ENCODE data around the gene CLPTM1.
A peak's percentile ranks its signal among the peaks of the same experiment; 100 is the strongest.
"Not testable (repeated sequence)": the region's sequence is repeated elsewhere in the genome, so short reads cannot be mapped to it uniquely, and the experiment has no call there.

Gene CLPTM1, protein sequence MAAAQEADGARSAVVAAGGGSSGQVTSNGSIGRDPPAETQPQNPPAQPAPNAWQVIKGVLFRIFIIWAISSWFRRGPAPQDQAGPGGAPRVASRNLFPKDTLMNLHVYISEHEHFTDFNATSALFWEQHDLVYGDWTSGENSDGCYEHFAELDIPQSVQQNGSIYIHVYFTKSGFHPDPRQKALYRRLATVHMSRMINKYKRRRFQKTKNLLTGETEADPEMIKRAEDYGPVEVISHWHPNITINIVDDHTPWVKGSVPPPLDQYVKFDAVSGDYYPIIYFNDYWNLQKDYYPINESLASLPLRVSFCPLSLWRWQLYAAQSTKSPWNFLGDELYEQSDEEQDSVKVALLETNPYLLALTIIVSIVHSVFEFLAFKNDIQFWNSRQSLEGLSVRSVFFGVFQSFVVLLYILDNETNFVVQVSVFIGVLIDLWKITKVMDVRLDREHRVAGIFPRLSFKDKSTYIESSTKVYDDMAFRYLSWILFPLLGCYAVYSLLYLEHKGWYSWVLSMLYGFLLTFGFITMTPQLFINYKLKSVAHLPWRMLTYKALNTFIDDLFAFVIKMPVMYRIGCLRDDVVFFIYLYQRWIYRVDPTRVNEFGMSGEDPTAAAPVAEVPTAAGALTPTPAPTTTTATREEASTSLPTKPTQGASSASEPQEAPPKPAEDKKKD

DNA sequence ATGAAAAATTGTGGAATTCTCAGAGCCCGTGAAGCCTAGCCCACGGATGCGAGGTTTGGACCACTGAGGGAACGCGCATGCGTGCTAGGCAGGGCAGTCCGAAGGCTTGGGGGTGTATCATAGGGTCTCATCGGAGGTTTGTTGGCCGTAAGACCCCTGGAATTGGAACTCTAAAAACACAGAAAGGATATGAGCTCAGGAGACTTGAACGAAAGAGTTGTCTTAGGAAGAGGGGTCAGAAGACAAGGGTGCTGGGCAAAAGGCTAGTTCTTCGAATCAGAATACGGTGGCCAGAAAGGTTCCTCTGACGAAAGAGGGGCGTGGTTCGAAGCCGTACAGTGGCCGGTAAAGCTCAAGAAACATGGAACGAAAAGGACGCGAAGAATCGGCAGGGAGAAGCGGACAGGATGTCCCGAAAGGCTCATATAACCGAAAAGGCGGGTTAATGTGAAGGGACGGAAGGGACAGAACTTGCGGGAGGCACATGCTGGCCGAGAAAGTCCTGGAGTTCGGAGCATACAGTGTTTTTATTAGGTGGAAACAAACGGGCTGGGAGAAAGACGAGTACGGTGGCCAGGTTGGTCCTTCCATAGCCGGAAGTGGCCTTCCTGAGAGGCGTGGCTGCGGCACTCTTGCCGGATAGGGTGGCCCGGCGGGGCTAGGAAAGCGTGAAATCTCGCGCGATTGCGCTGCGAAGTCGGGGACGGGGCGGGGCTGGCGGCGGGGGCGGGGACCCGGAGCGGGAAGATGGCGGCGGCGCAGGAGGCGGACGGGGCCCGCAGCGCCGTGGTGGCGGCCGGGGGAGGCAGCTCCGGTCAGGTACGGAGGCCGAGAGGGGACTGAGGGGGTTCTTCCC is at the start of gene CLPTM1:
Gene CLPTM1, plus strand, starts transcription at position 732 of the 856 bp plus-strand sequence. Its CDS starts 16 bp downstream, at position 748.
- DNase-seq: peak; percentile 91

DNA sequence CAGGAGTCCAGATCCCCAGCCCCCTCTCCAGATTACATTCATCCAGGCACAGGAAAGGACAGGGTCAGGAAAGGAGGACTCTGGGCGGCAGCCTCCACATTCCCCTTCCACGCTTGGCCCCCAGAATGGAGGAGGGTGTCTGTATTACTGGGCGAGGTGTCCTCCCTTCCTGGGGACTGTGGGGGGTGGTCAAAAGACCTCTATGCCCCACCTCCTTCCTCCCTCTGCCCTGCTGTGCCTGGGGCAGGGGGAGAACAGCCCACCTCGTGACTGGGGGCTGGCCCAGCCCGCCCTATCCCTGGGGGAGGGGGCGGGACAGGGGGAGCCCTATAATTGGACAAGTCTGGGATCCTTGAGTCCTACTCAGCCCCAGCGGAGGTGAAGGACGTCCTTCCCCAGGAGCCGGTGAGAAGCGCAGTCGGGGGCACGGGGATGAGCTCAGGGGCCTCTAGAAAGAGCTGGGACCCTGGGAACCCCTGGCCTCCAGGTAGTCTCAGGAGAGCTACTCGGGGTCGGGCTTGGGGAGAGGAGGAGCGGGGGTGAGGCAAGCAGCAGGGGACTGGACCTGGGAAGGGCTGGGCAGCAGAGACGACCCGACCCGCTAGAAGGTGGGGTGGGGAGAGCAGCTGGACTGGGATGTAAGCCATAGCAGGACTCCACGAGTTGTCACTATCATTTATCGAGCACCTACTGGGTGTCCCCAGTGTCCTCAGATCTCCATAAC is 49.6 kb upstream of the CLPTM1 start, which contains the start of gene APOE:
Gene APOE, plus strand, starts transcription at position 360 of the 724 bp plus-strand sequence. CDS start 829 bp downstream, outside the sequence.
- DNase-seq: no peak

DNA sequence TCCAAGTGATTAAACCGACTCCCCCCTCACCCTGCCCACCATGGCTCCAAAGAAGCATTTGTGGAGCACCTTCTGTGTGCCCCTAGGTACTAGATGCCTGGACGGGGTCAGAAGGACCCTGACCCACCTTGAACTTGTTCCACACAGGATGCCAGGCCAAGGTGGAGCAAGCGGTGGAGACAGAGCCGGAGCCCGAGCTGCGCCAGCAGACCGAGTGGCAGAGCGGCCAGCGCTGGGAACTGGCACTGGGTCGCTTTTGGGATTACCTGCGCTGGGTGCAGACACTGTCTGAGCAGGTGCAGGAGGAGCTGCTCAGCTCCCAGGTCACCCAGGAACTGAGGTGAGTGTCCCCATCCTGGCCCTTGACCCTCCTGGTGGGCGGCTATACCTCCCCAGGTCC is 47.6 kb upstream of the CLPTM1 start:
- DNase-seq: no peak

DNA sequence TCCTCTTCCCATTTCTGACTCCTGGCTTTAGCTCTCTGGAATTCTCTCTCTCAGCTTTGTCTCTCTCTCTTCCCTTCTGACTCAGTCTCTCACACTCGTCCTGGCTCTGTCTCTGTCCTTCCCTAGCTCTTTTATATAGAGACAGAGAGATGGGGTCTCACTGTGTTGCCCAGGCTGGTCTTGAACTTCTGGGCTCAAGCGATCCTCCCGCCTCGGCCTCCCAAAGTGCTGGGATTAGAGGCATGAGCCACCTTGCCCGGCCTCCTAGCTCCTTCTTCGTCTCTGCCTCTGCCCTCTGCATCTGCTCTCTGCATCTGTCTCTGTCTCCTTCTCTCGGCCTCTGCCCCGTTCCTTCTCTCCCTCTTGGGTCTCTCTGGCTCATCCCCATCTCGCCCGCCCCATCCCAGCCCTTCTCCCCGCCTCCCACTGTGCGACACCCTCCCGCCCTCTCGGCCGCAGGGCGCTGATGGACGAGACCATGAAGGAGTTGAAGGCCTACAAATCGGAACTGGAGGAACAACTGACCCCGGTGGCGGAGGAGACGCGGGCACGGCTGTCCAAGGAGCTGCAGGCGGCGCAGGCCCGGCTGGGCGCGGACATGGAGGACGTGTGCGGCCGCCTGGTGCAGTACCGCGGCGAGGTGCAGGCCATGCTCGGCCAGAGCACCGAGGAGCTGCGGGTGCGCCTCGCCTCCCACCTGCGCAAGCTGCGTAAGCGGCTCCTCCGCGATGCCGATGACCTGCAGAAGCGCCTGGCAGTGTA is 46.9 kb upstream of the CLPTM1 start:
- DNase-seq: no peak

DNA sequence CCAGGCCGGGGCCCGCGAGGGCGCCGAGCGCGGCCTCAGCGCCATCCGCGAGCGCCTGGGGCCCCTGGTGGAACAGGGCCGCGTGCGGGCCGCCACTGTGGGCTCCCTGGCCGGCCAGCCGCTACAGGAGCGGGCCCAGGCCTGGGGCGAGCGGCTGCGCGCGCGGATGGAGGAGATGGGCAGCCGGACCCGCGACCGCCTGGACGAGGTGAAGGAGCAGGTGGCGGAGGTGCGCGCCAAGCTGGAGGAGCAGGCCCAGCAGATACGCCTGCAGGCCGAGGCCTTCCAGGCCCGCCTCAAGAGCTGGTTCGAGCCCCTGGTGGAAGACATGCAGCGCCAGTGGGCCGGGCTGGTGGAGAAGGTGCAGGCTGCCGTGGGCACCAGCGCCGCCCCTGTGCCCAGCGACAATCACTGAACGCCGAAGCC is 46.3 kb upstream of the CLPTM1 start:
- DNase-seq: no peak

DNA sequence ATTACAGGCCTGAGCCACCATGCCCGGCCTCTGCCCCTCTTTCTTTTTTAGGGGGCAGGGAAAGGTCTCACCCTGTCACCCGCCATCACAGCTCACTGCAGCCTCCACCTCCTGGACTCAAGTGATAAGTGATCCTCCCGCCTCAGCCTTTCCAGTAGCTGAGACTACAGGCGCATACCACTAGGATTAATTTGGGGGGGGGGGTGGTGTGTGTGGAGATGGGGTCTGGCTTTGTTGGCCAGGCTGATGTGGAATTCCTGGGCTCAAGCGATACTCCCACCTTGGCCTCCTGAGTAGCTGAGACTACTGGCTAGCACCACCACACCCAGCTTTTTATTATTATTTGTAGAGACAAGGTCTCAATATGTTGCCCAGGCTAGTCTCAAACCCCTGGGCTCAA is 45.4 kb upstream of the CLPTM1 start:
- no peak for DNase-seq

DNA sequence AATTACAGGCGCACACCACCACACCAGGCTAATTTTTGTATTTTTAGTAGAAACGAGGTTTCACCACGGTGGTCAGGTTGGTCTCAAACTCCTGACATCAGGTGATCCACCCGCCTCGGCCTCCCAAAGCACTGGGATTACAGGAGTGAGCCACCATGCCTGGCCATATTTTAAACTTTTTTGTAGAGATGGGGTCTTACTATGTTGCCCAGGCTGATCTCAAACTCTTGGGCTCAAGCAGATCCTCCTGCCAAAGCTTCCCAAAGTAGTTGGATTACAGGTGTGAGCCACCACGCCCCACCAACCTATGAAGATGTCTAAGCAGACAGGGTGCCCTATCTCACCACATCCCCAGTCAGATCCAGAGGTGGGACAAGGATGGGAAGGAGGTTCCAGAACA is 43.3 kb upstream of the CLPTM1 start:
- DNase-seq: not testable (repeated sequence)

DNA sequence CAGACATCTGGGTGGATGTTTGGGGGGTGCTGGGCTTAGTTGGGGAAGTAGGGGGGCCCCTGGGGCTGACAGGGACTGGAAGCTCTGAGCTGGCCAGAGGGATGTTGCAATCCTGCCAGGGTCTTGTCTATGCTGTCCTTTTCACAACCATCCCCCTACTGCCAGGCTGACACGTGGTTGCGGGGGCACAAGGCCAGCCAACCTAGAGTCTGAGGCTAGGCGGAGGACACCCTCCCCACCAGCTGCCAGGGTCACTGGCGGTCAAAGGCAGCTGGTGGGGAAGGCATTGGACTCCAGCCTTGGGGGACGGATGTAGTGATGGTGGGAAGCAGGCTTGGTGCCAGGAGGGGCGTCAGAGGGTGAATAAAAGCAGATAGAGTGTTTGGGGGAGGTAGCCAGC is 42.3 kb upstream of the CLPTM1 start:
- no peak for DNase-seq

DNA sequence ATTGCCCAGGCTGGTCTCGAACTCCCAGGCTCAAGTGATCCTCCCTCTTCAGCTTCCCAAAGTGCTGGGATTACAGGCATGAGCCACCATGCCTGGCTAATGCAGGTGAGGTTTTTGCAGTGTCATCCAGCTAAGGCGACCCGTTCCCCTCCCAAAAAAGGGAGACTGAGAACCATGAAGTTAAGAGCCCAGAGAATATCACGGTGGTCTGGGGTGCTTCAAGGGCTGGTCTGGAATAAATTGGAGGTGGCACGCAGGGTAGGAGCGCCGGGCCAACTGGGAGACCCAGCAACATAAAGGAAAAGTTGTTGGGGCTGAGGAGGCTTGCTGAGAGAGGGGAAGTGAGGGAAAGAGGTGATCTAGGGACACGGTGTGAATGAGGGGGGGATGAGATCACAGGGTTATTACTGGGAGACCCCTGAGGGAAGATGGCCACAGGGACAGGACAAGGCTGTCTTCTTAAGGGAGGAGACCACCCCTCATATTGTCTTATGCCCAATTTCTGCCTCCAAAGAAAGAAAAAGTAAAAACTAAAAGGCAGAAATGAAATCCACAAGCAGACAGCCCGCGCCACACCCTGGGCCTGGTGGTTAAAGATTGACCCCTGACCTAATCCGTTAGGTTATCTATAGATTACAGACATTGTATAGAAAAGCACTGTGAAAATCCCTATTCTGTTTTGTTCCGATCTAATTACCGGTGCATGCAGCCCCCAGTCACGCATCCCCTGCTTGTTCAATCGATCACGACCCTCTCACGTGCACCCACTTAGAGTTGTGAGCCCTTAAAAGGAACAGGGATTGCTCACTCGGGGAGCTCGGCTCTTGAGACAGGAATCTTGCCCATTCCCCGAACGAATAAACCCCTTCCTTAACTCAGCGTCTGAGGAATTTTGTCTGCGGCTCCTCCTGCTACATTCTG is 41.4 kb upstream of the CLPTM1 start:
- DNase-seq: not testable (repeated sequence)

DNA sequence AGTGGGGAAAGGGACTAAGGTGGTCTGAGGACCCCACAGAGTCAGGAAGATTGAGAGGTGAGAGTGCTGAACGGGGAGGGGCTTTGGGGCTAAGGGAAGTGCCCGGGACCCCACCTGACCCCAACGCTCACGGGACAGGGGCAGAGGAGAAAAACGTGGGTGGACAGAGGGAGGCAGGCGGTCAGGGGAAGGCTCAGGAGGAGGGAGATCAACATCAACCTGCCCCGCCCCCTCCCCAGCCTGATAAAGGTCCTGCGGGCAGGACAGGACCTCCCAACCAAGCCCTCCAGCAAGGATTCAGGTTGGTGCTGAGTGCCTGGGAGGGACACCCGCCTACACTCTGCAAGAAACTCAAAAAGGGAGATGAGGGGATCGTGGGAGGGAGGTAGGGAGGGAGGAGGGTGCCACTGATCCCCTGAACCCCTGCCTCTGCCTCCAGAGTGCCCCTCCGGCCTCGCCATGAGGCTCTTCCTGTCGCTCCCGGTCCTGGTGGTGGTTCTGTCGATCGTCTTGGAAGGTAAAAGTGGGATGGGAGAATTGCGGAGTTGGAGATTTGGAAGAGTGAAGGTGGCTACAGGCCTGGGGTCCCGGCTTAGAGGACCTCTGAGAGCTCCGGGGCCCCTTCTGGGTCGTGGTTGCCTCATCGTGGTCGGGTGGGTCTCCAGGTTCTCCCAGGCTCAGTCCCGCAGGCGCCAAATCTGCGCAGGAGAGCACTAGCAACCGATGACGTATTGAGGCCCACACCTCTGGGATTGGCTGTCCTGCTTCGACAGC is 40.6 kb upstream of the CLPTM1 start, which contains the start of gene APOC1:
Gene APOC1, plus strand, starts transcription at position 176 of the 774 bp plus-strand sequence. Its CDS starts 284 bp downstream, at position 460.
- DNase-seq: peak; percentile 73

DNA sequence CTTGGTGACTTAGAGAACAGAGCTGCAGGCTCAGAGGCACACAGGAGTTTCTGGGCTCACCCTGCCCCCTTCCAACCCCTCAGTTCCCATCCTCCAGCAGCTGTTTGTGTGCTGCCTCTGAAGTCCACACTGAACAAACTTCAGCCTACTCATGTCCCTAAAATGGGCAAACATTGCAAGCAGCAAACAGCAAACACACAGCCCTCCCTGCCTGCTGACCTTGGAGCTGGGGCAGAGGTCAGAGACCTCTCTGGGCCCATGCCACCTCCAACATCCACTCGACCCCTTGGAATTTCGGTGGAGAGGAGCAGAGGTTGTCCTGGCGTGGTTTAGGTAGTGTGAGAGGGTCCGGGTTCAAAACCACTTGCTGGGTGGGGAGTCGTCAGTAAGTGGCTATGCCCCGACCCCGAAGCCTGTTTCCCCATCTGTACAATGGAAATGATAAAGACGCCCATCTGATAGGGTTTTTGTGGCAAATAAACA is 30.9 kb upstream of the CLPTM1 start:
- no peak for DNase-seq

DNA sequence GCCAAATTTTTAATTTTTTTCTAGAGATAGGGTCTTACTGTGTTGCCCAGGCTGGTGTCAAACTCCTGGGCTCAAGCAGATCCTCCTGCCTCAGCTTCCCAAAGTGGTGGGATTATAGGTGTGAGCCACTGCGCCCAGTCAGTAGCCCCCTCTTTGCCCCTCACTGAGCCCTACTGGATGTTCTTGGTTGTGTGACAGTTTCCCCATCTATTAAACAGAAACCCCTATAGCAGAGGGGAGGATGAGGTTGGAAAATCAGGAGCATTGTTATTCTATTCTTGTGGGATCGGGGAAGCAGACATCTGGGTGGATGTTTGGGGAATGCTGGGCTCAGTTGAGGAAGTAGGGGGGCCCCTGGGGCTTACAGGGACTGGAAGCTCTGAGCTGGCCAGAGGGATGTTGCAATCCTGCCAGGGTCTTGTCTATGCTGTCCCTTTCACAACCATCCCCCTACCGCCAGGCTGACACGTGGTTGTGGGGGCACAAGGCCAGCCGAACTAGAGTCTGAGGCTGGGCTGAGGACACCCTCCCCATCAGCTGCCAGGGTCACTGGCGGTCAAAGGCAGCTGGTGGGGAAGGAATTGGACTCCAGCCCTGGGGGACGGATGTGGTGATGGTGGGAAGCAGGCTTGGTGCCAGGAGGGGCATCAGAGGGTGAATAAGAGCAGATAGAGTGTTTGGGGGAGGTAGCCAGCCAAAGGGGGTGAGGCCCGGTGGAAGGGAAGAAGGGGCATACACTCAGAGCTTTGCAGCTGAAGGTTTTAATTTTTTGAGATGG is 29.9 kb upstream of the CLPTM1 start:
- no peak for DNase-seq

DNA sequence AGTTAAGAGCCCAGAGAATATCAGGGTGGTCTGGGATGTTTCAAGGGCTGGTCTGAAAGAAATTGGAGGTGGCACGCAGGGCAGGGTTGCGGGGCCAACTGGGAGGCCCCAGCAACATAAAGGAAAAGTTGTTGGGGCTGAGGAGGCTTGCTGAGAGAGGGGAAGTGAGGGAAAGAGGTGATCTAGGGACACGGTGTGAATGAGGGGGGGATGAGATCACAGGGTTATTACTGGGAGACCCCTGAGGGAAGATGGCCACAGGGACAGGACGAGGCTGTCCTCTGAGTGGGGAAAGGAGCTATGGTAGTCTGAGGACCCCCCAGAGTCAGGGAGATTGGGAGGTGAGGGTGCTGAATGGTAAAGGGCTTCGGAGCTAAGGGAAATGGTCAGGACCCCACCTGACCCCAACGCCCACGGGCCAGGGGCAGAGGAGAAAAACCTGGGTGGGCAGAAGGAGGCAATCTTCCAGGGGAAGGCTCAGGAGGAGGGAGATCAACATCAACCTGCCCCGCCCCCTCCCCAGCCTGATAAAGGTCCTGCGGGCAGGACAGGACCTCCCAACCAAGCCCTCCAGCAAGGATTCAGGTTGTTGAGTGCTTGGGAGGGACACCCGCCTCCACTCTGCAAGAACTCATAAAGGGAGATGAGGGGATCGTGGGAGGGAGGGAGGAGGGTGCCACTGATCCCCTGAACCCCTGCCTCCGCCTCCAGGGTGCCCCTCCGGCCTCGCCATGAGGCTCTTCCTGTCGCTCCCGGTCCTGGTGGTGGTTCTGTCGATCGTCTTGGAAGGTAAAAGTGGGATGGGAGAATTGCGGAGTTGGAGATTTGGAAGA is 28.7 kb upstream of the CLPTM1 start:
- not testable (repeated sequence) for DNase-seq

DNA sequence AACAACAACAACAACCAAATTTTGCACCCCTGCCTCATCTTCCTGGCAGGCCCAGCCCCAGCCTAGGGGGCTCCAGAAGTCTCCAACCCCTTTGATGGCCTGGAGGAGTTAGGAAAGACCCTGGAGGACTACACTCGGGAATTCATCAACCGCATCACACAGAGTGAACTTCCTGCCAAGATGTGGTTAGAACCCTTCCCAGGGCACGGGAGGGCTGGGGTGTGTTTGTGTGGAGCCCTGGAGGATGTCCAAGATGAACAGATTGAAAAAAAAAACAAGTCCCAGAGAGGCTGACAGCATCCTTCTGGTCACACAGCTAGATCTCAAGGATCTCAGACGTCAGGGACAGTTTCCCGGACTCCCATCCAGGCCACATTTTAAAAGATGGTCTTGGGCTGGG is 27.4 kb upstream of the CLPTM1 start:
- no peak for DNase-seq

DNA sequence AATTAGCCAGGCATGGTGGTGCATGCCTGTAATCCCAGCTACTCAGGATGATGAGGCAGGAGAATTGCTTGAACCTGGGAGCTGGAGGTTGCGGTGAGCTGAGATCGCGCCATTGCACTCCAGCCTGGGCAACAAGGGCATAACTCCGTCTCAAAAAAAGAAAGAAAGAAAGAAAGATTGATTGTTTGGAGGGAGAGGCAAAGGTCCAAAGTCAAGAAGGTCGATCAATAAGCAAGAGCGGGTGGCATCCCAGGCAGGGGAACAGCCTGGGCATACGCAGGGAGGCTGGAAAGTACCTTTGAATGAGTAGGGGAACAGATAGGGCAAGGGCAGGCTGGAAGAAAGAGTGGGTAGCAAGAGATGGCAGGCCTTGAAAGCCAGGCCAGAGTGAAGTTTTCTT is 25.1 kb upstream of the CLPTM1 start:
- no peak for DNase-seq

DNA sequence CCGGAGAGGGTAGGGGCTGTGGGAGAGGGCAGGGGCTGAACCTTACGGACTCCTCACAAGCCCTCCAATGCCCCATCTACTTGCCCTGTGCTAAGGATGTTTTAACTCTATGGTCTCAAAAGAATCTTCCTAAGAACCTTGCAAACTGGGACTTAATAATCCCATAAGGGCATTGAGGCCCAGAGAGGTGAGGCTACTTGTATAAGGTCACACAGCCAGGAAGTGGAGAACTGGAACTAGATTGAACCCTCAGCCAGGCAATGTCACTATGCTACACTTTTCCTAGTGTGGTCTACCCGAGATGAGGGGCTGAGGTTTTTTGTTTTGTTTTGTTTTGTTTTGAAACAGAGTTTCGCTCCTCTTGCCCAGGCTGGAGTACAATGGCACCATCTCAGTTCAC is 23.6 kb upstream of the CLPTM1 start:
- no peak for DNase-seq

DNA sequence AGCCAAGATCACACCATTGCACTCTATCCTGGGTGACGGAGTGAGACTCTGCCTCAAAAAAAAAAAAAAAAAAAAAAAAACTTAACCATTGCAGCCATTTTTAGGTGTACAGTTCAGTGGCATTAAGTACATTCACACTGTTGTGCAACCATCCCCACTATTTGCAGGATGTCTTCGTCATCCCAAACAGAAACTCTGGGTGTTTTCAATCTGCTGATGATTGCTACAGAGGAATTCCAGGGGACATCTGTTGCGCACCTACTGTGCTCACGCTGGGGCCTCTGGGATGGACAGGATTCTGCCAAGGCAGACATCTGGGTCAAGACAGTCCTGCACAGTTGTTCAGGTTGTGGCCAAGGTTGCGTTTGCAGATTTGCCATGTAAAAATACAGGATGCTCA is 15.5 kb upstream of the CLPTM1 start:
- no peak for DNase-seq
